GM12878 (cell line): ENCODE results near the gene BSND. TPM values are rescaled to one million over a fixed set of nuclear protein-coding genes. Genes with fewer than 3 reads are reported as not detected.

Source experiments
- BACH1 ChIP-seq: fragments of 450-650 bp; IDR thresholded peaks from 2 replicates; pipeline ENCODE4 v1.6.1; 2017; ENCODE audit warnings: mild to moderate bottlenecking, borderline replicate concordance
- CBX5 ChIP-seq: sonication (generic); IDR thresholded peaks from 2 replicates; pipeline ENCODE4 v1.6.1; 2016; ENCODE audit warnings: low read depth, moderate library complexity, mild to moderate bottlenecking, inconsistent platforms
- CEBPB ChIP-seq, 2 experiments: fragments of 150-350 bp in 1 of 2; IDR thresholded peaks; 2 replicates each; pipeline ENCODE4 v1.6.1; 2012 to 2014; ENCODE audit warnings: low read depth in 2 of 2, low read length in 2 of 2, borderline replicate concordance in 1 of 2, inconsistent platforms in 1 of 2
- CHD4 ChIP-seq: fragments of 200-600 bp; sonication (generic); IDR thresholded peaks from 2 replicates; pipeline ENCODE4 v1.6.1; 2016; ENCODE audit warnings: mild to moderate bottlenecking
- ESRRA ChIP-seq: IDR thresholded peaks from 2 replicates; pipeline ENCODE4 v1.6.1; 2012; ENCODE audit warnings: mild to moderate bottlenecking, low read length, improper control_type of control experiment
- GATAD2B ChIP-seq: fragments of 450-650 bp; conservative IDR thresholded peaks from 2 replicates; pipeline ENCODE4 v1.6.1; 2017; ENCODE audit warnings: low read depth, mild to moderate bottlenecking, moderate library complexity
- HCFC1 ChIP-seq: fragments of 150-350 bp; IDR thresholded peaks from 2 replicates; pipeline ENCODE4 v1.6.1; 2014; ENCODE audit warnings: low read length
- MLLT1 ChIP-seq: fragments of 450-650 bp; IDR thresholded peaks from 2 replicates; pipeline ENCODE4 v1.6.1; 2016; ENCODE audit warnings: mild to moderate bottlenecking
- MTA3 ChIP-seq: IDR thresholded peaks from 2 replicates; pipeline ENCODE4 v1.6.1; 2012; ENCODE audit warnings: low read length, inconsistent platforms, borderline replicate concordance
- MYB ChIP-seq: fragments of 150-350 bp; IDR thresholded peaks from 2 replicates; pipeline ENCODE4 v1.6.1; 2014; ENCODE audit warnings: mild to moderate bottlenecking, low read depth, low read length, borderline replicate concordance
- NFYB ChIP-seq: IDR thresholded peaks from 2 replicates; pipeline ENCODE4 v1.6.1; 2011; ENCODE audit warnings: low read depth, mild to moderate bottlenecking, low read length, improper control_type of control experiment, moderate library complexity; ENCODE audit not compliant: insufficient read depth
- NR2C1 ChIP-seq: fragments of 450-650 bp; IDR thresholded peaks from 2 replicates; pipeline ENCODE4 v1.6.1; 2017; ENCODE audit warnings: antibody characterized with exemption, mild to moderate bottlenecking, moderate library complexity
- NRF1 ChIP-seq: conservative IDR thresholded peaks from 2 replicates; pipeline ENCODE4 v1.6.1; 2011; ENCODE audit warnings: mild to moderate bottlenecking, low read depth, low read length, improper control_type of control experiment
- PKNOX1 ChIP-seq: fragments of 450-650 bp; IDR thresholded peaks from 2 replicates; pipeline ENCODE4 v1.6.1; 2016; ENCODE audit warnings: mild to moderate bottlenecking
- PML ChIP-seq: IDR thresholded peaks from 2 replicates; pipeline ENCODE4 v1.6.1; 2012; ENCODE audit warnings: low read length, inconsistent platforms
- RAD21 ChIP-seq: IDR thresholded peaks from 2 replicates; pipeline ENCODE4 v1.6.1; 2011; ENCODE audit warnings: mild to moderate bottlenecking, low read depth, low read length, moderate library complexity; ENCODE audit not compliant: insufficient read depth
- RCOR1 ChIP-seq: conservative IDR thresholded peaks from 2 replicates; pipeline ENCODE4 v1.6.1; 2012; ENCODE audit warnings: low read depth, low read length, improper control_type of control experiment
- SKIL ChIP-seq: fragments of 450-650 bp; IDR thresholded peaks from 2 replicates; pipeline ENCODE4 v1.6.1; 2017; ENCODE audit warnings: mild to moderate bottlenecking, low read depth, inconsistent platforms; ENCODE audit not compliant: poor library complexity, severe bottlenecking
- SMARCA5 ChIP-seq: fragments of 450-650 bp; IDR thresholded peaks from 2 replicates; pipeline ENCODE4 v1.6.1; 2017; ENCODE audit warnings: mild to moderate bottlenecking
- SREBF2 ChIP-seq: IDR thresholded peaks from 2 replicates; pipeline ENCODE4 v1.6.1; 2012; ENCODE audit warnings: mild to moderate bottlenecking, low read length
- TAF1 ChIP-seq: IDR thresholded peaks from 2 replicates; pipeline ENCODE4 v1.6.1; 2011; ENCODE audit warnings: mild to moderate bottlenecking, low read depth, low read length, borderline replicate concordance
- TCF7 ChIP-seq: IDR thresholded peaks from 2 replicates; pipeline ENCODE4 v1.6.1; 2014; ENCODE audit warnings: antibody characterized with exemption, borderline replicate concordance
- ZNF592 ChIP-seq: fragments of 450-650 bp; IDR thresholded peaks from 2 replicates; pipeline ENCODE4 v1.6.1; 2017; ENCODE audit warnings: mild to moderate bottlenecking, moderate library complexity
- polyA plus RNA-seq, 11 experiments: library from polyadenylated mRNA; depleted of rRNA in 4 of 11; unstranded in 6 of 11; stranded (reverse) in 5 of 11; fragments of >200 nt; fragmentation: Nextera tagmentation in 4 of 11; fragmentation: Illumina TruSeq in 1 of 11; extraction: Ambion mirVana in 4 of 11; extraction: Trizol in 1 of 11; gene quantifications; 1 replicate in 1 of 11; 2 replicates in 10 of 11; pipeline versions ENCODE4 v1.2.1 to v1.2.3, GENCODE V29; 2011 to 2016; ENCODE audit warnings: inconsistent platforms in 2 of 11, missing spikeins in 2 of 11, low read depth in 1 of 11
- total RNA-seq, 4 experiments: library from RNA; depleted of rRNA in 3 of 4; stranded (reverse); fragments of >200 nt in 3 of 4; fragmentation: Illumina TruSeq in 1 of 4; extraction: Trizol in 1 of 4; gene quantifications; 2 replicates each; pipeline versions ENCODE4 v1.2.1 to v1.2.3, GENCODE V29; 2013 to 2021

Gene BSND
- total and polyA plus RNA-seq, 10 of the 15 experiments (the other 5 are each of a cell fraction or from before 2014, with no cell fraction given) = not detected

- no peak for TF ChIP-seq SMARCA5
- TF ChIP-seq ESRRA = no peak
- TF ChIP-seq CBX5 = peak; percentile 81; the same call in 1 of the 2 replicates
- no peak for TF ChIP-seq TAF1
- TF ChIP-seq MLLT1 = 0 out of 2 replicates have a peak, but pooled peaks have one; percentile 30
- no peak for TF ChIP-seq RCOR1
- no peak for TF ChIP-seq NR2C1
- no peak for TF ChIP-seq HCFC1
- TF ChIP-seq SREBF2 = no peak
- TF ChIP-seq GATAD2B = peak; percentile 29; the same call in 1 of the 2 replicates
- TF ChIP-seq SKIL = no peak
- TF ChIP-seq RAD21 = no peak
- peak; percentile 51; the same call in 1 of the 2 replicates for TF ChIP-seq PML
- no peak; a peak in 1 of 4 replicates for TF ChIP-seq CEBPB (IDR thresholded peaks at IDR 0.05; ENCODE audit: borderline replicate concordance in 1 of 2, low read depth in 2 of 2, low read length in 2 of 2)
- peak; percentile 48; the same call in 1 of the 2 replicates for TF ChIP-seq ZNF592
- 0 out of 2 replicates have a peak, but pooled peaks have one; percentile 22 for TF ChIP-seq PKNOX1
- no peak for TF ChIP-seq MTA3
- no peak for TF ChIP-seq MYB
- no peak for TF ChIP-seq NRF1
- TF ChIP-seq NFYB = no peak
- no peak for TF ChIP-seq TCF7
- TF ChIP-seq BACH1 = 0 out of 2 replicates have a peak, but pooled peaks have one; percentile 23
- no peak for TF ChIP-seq CHD4
Observed at GRCh38 chr1:54971317-54971791, 27.4 kb upstream of the BSND start (continued).
